PFSK-1 (cell line): ENCODE results near the gene TCF4.

Experiments used
- FOXP2 ChIP-seq: optimal IDR thresholded peaks from 2 replicates; pipeline ENCODE3; 2011; ENCODE audit warnings: borderline replicate concordance, control low read depth, inconsistent platforms; ENCODE audit not compliant: insufficient read depth; ENCODE audit errors: extremely low read length, extremely low read depth
- POLR2AphosphoS5 ChIP-seq: IDR thresholded peaks from 2 replicates; pipeline ENCODE4 v1.6.1; 2012; ENCODE audit warnings: low read depth, mild to moderate bottlenecking, control low read depth, low read length, moderate library complexity
- SIN3A ChIP-seq: IDR thresholded peaks from 2 replicates; pipeline ENCODE4 v1.6.1; 2012; ENCODE audit warnings: mild to moderate bottlenecking, low read length, moderate library complexity, borderline replicate concordance; ENCODE audit not compliant: insufficient read depth
- TAF1 ChIP-seq: IDR thresholded peaks from 2 replicates; pipeline ENCODE4 v1.6.1; 2012; ENCODE audit warnings: low read length, control low read depth, borderline replicate concordance; ENCODE audit not compliant: insufficient read depth
- TF ChIP-seq, protein P1 (sequence below), 2 experiments: IDR thresholded peaks; 2 replicates each; pipeline versions ENCODE4 v1.6.1 to v1.8.0; 2011 to 2012; ENCODE audit warnings: low read depth in 2 of 2, low read length in 2 of 2, control low read depth in 1 of 2, inconsistent platforms in 1 of 2, mild to moderate bottlenecking in 1 of 2, moderate library complexity in 1 of 2; ENCODE audit not compliant: insufficient read depth in 1 of 2

Gene TCF4

GRCh38 chr18:55522011-55522410 is 66.0 kb downstream of the TCF4 start:
- TF ChIP-seq POLR2AphosphoS5 (no peak), SIN3A (no peak), TAF1 (no peak), FOXP2 (no peak)
- TF ChIP-seq, protein P1, sequence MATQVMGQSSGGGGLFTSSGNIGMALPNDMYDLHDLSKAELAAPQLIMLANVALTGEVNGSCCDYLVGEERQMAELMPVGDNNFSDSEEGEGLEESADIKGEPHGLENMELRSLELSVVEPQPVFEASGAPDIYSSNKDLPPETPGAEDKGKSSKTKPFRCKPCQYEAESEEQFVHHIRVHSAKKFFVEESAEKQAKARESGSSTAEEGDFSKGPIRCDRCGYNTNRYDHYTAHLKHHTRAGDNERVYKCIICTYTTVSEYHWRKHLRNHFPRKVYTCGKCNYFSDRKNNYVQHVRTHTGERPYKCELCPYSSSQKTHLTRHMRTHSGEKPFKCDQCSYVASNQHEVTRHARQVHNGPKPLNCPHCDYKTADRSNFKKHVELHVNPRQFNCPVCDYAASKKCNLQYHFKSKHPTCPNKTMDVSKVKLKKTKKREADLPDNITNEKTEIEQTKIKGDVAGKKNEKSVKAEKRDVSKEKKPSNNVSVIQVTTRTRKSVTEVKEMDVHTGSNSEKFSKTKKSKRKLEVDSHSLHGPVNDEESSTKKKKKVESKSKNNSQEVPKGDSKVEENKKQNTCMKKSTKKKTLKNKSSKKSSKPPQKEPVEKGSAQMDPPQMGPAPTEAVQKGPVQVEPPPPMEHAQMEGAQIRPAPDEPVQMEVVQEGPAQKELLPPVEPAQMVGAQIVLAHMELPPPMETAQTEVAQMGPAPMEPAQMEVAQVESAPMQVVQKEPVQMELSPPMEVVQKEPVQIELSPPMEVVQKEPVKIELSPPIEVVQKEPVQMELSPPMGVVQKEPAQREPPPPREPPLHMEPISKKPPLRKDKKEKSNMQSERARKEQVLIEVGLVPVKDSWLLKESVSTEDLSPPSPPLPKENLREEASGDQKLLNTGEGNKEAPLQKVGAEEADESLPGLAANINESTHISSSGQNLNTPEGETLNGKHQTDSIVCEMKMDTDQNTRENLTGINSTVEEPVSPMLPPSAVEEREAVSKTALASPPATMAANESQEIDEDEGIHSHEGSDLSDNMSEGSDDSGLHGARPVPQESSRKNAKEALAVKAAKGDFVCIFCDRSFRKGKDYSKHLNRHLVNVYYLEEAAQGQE (IDR thresholded peaks at IDR 0.05; ENCODE audit: insufficient read depth in 1 of 2, low read depth in 2 of 2, low read length in 2 of 2): no peak

GRCh38 chr18:55517055-55517454 is 70.9 kb downstream of the TCF4 start:
- TF ChIP-seq FOXP2: no peak
- no peak for TF ChIP-seq POLR2AphosphoS5
- TF ChIP-seq, protein P1 (IDR thresholded peaks at IDR 0.05; ENCODE audit: insufficient read depth in 1 of 2, low read depth in 2 of 2, low read length in 2 of 2): no peak
- TF ChIP-seq TAF1: no peak
- no peak for TF ChIP-seq SIN3A

DNA sequence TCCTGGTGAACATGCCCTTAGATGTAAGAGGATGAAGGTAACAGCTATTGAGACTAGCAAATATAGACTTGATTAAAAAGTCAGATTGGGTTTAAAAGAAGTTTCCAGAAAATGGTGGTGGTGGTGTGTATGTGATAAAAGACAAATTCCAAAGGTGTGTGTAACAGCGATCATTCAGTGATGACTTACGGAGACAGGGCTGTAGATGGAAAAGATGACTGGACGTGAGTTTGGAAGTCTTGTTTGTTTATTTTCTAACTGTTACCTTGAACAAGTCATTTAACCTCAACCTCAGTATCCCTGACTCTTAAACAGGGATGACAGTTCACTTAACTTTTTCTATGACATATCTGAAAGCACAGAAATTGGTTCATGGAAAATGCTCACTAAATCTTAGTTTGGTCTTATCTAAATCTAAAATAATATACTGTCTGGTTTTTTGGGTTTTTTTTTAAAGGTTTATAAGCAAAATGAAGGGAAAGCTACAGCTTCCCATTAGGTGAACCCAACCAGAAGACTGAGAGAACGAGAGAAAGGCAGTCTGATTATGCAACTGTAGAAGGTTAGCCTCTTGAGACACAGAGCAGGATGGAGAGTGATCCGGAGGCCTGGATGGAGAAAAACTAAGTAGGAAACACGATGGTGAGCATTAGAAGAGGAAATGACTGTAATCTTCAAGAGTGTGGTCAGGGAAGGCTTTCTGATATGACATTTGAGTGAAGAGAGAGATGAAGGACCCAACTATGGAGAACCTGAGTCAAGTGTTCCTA is 71.9 kb downstream of the TCF4 start:
- TF ChIP-seq, protein P1 (IDR thresholded peaks at IDR 0.05; ENCODE audit: insufficient read depth in 1 of 2, low read depth in 2 of 2, low read length in 2 of 2): no peak
- TF ChIP-seq POLR2AphosphoS5: no peak
- TF ChIP-seq SIN3A: no peak
- no peak for TF ChIP-seq TAF1
- TF ChIP-seq FOXP2: no peak

GRCh38 chr18:55515214-55515613 is 72.8 kb downstream of the TCF4 start:
- no peak for TF ChIP-seq POLR2AphosphoS5
- TF ChIP-seq, protein P1 (IDR thresholded peaks at IDR 0.05; ENCODE audit: insufficient read depth in 1 of 2, low read depth in 2 of 2, low read length in 2 of 2): no peak

GRCh38 chr18:55513161-55513560 is 74.8 kb downstream of the TCF4 start:
- TF ChIP-seq FOXP2 (no peak), TAF1 (no peak)
- TF ChIP-seq, protein P1 (IDR thresholded peaks at IDR 0.05; ENCODE audit: insufficient read depth in 1 of 2, low read depth in 2 of 2, low read length in 2 of 2): no peak
